ENCODE measurements around the gene EPHA3.

The EPHA3 gene

DNA sequence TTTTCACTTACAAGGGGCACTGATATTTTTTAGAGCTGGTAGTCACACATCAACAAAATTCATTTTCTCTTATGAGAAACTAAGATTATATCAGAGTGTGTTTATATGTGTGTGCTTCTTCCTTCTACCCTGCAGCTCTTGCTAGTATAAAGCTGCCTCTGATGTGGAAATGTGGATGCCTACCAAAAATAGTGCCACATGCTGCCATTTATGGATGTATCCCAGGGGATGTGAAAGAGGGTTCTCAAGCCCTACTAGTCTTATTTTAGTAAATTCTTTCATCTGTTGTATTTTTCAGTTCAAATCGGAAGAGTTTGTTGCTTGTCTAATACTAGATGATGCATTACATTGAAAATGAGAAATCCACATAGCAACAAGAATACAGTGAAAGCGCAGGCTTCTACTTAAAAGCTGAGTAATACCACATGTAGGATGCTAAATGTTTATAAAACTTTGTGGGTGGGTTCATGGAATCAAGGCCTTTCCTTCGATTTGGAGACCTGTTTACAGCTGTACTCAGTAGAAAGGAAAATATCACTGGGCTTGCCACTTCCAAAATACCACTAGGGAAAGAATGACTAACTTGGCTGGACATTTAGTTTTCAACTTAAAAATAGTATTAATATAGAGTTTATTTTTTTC, 399.2 kb downstream of the EPHA3 start:
- TF ChIP-seq, protein P1, sequence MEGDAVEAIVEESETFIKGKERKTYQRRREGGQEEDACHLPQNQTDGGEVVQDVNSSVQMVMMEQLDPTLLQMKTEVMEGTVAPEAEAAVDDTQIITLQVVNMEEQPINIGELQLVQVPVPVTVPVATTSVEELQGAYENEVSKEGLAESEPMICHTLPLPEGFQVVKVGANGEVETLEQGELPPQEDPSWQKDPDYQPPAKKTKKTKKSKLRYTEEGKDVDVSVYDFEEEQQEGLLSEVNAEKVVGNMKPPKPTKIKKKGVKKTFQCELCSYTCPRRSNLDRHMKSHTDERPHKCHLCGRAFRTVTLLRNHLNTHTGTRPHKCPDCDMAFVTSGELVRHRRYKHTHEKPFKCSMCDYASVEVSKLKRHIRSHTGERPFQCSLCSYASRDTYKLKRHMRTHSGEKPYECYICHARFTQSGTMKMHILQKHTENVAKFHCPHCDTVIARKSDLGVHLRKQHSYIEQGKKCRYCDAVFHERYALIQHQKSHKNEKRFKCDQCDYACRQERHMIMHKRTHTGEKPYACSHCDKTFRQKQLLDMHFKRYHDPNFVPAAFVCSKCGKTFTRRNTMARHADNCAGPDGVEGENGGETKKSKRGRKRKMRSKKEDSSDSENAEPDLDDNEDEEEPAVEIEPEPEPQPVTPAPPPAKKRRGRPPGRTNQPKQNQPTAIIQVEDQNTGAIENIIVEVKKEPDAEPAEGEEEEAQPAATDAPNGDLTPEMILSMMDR (IDR thresholded peaks at IDR 0.05; ENCODE audit: insufficient read depth, low read length, missing control alignments) = no peak
- ChIA-PET CTCF (no interaction called here), POLR2A (no interaction called here)
- no peak overlapping the region for H3K4me3 ChIP-seq (ENCODE audit: low read depth, low read length)
- DNase-seq (ENCODE audit: low read depth, low spot score) = no peak

DNA sequence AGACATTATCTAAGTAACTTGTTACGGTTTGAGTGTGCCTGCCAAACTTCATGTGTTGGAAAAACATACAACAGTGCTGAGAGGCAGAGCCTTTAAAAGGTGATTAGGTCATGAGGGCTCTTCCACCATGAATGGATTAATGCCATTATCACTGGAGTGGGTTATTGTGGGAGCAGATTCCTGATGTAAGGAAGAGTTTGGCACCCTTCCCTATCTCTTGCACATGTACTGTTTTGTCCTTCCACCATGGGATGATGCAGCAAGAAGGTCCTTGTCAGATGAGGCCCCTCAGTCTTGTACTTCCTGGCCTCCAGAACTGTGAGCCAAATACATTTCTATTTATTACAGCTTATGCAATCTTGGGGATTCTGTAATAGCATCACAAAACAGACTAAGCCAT, 413.9 kb downstream of the EPHA3 start:
- TF ChIP-seq, protein P1 (IDR thresholded peaks at IDR 0.05; ENCODE audit: insufficient read depth, low read length, missing control alignments) = no peak
- ChIA-PET CTCF (no interaction called here), POLR2A (no interaction called here)
- DNase-seq (ENCODE audit: low read depth, low spot score) = no peak
- H3K4me3 ChIP-seq (ENCODE audit: low read depth, low read length) = no peak overlapping the region

DNA sequence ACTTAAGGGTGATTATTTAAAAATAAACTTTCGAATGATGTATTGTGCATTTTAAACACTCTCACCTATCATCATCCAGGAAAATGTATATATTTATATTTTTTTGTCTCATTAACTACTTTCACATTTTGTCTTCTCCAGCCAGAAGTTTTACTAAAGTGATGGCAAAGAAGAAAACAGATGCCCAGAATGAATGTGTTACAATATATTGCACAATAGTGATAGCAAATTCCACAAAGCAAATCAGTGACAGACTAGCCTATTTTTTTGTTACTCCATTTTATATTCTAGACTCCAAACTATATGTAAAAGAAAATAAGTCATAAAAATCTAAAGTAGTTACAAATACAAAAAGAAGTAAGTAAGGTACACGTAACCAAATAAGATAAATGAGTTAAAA, 414.7 kb downstream of the EPHA3 start:
- CTCF ChIA-PET = no interaction called here
- H3K4me3 ChIP-seq (ENCODE audit: low read depth, low read length) = no peak overlapping the region
- POLR2A ChIA-PET = no interaction called here
- TF ChIP-seq, protein P1 (IDR thresholded peaks at IDR 0.05; ENCODE audit: insufficient read depth, low read length, missing control alignments) = no peak
- DNase-seq (ENCODE audit: low read depth, low spot score) = no peak

DNA sequence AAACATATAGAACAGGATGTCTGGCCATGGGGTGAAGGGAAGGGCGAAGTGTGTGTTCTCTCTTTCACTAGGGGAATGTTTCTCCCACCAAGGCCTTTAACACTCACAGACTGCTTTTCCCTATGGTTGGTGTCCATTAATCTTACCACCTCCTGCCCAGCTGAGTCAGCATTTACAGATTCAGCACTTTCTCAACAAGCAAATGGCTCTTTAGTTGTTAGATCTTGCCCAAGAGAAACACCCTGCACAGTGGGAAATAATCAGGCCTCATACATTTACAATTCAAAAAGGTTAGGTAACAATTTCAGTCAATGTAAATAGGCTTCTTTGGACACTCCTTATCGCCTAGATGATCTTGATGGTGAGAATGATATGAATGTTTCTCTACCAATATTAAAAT, 418.2 kb downstream of the EPHA3 start:
- POLR2A ChIA-PET = no interaction called here
- TF ChIP-seq, protein P1 (IDR thresholded peaks at IDR 0.05; ENCODE audit: insufficient read depth, low read length, missing control alignments) = no peak
- no peak overlapping the region for H3K4me3 ChIP-seq (ENCODE audit: low read depth, low read length)
- CTCF ChIA-PET = no interaction called here
- DNase-seq (ENCODE audit: low read depth, low spot score) = no peak

DNA sequence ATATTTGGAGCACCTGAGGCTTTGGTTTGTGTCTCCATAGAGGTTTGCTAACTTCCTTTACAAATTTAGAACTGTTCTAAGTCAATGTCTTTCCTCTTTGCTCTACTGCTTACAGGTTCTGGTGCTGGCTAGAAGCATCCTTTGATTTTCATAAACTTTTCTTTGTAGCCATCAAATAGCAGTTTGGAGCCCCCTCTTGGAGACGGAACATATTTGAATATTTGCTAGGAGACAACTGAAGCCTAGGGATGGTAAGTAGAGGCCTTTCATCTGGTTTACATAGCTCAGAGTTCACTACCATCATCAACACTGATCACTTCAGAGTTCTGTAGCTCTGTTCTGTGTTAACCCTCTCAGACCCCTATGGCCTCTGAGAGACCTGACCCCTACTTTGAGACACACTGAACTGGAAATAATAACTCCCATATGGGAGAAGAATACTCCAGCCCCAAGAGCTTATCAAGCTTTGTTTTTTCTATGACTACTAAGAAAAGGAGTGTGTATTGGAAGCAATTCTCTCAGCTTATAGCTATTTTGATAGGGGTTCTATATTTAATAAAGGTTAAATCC, 420.4 kb downstream of the EPHA3 start:
- TF ChIP-seq, protein P1 (IDR thresholded peaks at IDR 0.05; ENCODE audit: insufficient read depth, low read length, missing control alignments) = no peak
- H3K4me3 ChIP-seq (ENCODE audit: low read depth, low read length) = no peak overlapping the region
- ChIA-PET POLR2A (no interaction called here), CTCF (no interaction called here)
- DNase-seq (ENCODE audit: low read depth, low spot score) = no peak

Data from AG04449 (cell line).